RKO (cell line): ENCODE data around the gene MEIOSIN.
A peak's percentile ranks its signal among the peaks of the same experiment; 100 is the strongest.
"Not testable (repeated sequence)": the region's sequence is repeated elsewhere in the genome, so short reads cannot be mapped to it uniquely, and the experiment has no call there.

ENCODE experiments used
- DNase-seq: peaks from one replicate; pipeline ENCODE4 v3.0.0-alpha.2; 2016; ENCODE audit warnings: low spot score

Gene MEIOSIN

GRCh38 chr19:45780448-45781213, 47.4 kb downstream of the MEIOSIN start:
- no peak for DNase-seq

- peak; percentile 43 for DNase-seq
These were observed 48.2 kb downstream of the MEIOSIN start for GRCh38 chr19:45781214-45782161.

DNA sequence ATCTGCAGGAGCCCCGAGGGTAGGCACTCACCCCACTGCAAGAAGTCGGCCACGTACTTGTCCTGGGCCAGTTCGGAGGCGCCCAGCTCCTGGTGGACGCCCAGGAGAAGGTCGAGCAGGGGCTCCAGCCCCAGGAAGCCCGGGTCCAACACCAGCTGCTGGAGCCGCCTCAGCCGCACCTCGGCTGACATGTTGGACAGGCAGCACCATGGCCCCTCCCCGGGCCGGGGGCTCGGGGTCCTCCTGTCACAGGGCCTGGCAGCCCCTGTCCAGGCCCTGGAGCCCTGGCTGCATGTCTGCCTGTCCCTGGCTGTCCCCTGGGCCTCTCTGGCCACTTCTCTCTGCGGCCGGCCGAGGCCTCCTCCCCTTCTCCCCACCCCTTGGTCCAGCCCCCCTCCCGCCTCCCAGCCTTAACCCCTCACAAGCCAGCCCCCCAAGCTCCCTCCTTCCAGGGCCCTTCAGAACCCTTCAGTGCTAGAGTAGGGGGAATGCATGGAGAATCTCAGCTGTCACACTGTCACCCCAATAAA, 49.0 kb downstream of the MEIOSIN start, which contains the start of gene DMPK:
Gene DMPK (minus strand): TSS at position 329 of the 530 bp plus-strand sequence. CDS start 138 bp downstream, at position 191.
- no peak for DNase-seq

GRCh38 chr19:45782820-45783785, 49.9 kb downstream of the MEIOSIN start:
- no peak for DNase-seq

- DNase-seq: no peak
These were observed 50.9 kb downstream of the MEIOSIN start for GRCh38 chr19:45784096-45784495.

DNA sequence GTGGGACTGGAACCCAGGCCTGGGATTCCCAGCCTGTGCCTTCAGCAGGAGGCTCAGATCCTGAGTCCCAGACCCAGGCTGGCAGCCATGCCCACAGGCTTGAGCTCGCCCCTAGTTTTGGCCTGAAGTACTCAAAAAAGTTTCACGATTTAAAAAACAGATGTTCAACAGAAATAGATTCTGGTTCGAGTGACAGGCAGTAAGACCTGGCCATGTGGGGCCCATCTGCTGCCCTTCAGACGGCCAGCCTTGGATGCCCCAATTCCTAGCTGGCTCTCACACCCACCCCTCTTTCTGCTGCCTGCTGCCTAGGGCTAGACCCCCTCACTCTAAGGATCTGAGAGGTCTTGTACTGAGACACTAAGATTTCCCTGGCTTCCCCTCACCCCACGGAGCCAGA, 51.9 kb downstream of the MEIOSIN start:
- no peak for DNase-seq

DNA sequence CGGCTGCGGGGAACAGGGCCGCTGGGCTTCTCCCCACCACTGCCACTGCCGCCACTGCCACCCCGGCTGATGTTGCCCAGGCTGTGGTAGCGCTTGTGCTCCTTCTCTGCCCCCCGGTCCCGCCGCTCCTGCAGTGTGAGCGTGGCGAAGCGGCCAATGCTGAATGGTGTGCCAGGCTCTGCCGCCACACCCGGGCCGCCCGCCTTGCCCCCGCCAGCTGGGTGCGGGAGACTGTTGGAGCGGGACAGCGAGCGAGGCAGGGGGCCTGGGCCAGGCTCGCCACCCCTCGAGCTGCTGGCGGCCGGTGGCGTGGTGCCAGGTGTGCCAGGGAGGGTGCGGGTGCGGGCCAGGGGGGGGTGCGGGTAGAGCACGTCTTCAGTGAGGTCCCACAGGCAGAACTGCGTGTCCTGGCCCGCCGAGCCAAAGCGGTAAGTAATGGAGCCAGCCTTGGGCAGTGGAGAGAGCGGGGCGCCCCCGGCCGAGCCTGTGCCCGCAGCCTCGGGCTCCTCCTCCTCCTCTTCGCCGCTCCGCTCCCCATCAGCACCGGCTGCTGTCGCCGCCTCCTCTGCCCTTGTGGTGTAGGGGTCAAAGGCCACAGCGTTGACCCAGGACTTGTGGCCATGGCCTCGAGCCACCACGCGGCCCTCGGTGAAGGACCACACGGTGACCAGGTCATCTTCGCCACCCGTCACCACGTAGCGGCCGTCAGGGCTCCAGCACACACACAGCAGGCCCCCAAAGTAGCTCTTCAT, 52.7 kb downstream of the MEIOSIN start:
- no peak for DNase-seq

GRCh38 chr19:45786533-45786894, 53.3 kb downstream of the MEIOSIN start:
- DNase-seq: no peak

DNA sequence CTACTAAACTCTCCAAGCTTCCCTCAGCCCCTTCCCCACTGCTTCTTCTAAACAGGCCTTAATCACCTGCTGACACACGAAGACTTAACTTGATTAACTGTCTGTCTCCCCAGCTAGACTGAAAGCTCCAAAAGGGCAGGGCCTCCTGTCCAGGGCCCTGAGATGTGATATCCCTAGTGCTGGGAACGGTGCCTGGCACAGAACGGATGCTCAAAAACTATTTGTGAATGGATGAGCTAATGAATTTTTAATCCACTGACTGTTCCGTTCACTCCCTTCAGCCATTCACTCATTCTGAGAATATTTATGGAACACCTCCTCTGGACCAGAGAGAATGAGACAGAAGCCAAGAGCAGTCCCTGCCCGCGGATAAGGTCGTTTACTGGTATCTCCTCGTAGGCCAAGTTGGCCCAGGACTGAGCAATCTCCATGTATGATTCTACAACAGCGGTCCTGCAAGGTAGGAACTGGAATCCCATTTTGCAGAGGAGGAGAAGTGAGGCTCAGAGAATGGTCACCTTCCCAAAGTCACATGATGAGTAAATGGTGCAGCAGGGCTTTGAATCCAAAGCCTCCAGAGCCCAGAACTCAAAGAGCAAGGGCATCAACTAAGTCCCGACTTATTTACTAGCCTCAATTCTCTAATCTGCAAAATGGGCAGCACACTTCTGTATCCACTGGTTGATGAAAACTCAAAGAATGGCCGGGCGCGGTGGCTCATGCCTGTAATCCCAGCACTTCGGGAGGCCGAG, 56.0 kb downstream of the MEIOSIN start:
- no peak for DNase-seq

DNA sequence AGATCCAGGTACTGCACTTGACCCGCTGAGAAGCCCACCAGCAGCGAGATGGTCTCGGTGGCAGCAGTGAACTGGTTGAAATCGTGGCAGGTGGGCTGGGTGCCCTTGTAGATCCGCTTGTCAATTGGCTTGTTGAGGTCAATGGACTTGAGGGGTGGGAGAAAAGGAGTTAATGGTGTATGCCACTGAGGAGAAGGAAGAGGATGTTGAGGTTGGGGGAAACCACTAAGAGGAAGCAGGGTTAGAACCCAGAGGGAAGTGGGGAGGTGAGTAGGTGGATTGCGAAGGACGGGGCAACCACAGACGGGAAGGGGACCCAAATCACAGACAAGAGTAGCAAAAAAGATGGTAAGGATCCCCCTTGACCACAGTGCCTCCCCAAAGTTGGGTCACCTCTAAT, 57.7 kb downstream of the MEIOSIN start:
- no peak for DNase-seq

DNA sequence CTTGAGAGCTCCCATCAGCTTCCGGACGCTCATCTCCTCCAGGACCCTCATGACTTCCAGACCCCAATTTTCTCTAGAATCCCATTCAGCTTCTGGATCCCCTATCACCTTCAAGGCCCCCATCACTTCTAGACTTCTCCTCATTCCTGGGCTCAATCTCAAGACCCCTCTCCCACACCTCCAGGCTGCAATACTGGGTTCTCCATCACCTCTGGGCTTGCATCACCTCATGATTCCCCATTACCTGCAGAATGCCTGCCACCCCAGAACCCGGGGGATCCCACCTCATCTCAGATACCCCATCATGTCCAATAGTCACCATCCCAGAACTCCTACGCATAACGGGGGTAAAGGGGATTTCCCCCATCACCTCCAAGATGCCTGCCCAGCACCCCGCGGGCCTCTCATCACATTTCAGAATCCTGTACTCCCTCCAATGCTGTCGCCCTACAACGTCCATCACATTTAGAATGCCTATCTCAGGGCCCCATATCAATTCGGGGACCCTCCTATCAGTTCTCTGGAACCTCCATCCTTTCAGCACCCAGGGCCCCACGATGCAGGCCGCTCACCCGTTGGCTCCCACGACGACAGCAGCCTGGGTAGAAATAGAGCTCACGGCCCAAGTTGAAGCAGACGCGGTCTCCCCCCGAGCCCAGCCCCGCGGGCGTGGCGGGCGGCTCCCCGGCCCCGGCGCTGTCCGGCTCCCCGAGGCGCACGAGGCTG, 58.7 kb downstream of the MEIOSIN start:
- DNase-seq: no peak

DNA sequence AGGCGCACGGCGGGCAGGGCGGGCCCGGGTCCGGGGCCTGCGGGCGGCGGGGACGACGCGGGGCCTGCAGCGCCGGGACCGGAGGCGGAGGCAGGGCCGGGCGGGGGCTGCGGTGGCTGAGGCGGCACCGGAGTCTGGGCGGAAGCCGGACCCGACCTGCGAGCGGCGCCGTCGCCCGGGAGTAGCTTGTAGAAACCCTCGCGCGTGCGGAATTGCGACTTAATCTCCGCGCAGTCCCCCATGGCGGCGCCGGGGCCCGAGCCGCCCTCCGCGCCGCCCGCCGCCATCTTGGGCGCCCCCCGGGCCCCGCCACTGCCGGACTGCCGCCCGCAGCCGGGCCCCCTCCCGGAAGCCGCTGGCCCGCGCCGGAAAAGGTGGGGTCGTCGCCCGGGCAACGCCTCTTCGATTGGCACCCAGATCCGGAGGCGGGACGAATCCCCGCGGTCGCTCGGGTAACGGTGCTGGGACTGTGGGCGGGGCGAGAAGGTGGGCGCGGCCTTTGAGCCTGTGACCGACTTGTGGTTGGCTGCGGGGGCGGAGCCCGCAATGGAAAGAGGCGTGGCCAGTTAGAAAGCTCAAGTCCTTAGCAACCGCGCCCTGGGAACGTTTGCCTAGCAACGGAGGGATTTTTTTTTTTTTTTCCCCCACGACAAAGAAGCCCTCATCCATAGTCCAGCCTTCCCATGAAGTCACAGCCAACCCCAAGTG, 59.4 kb downstream of the MEIOSIN start, which contains the start of gene DMWD:
Gene DMWD (minus strand): TSS at position 376 of the 708 bp plus-strand sequence. CDS start 89 bp downstream, at position 287.
- peak; percentile 98 for DNase-seq

DNA sequence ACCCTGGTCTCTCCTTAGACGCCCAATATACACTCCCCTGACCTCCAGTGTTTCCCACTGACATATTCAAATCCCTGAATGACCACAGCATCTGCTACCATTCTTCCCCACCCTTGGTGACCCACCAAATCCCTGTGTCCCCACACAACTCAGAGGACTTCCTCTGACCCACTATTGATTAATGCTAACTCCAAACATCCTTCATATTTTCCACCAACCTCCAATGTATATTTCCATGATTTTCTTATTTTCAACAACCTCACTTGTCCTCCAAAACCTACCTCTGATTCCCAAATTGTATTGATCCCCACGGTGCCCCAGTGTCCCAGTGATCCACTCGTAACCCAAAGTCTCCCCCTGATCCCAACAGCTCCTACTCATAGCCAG, 59.9 kb downstream of the MEIOSIN start:
- DNase-seq: no peak

DNA sequence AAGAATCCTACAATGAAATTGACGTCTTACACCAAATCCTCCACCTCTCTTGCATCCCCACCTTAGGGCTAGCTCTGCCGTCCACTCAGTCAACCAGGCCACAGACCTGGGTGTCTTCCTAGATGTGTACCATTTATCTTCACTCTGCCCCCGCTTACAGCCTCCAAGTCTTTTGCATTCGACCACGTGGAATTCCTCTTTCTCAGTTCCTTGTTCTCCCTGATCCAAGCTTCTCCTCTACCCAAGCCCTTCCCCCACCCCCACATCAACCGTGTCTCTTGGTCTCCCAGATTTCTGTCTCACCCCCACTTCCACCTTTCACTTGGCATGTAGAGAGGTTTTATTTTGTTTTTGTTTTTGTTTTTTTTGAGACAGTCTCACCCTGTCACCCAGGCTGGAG, 60.6 kb downstream of the MEIOSIN start:
- DNase-seq: no peak

DNA sequence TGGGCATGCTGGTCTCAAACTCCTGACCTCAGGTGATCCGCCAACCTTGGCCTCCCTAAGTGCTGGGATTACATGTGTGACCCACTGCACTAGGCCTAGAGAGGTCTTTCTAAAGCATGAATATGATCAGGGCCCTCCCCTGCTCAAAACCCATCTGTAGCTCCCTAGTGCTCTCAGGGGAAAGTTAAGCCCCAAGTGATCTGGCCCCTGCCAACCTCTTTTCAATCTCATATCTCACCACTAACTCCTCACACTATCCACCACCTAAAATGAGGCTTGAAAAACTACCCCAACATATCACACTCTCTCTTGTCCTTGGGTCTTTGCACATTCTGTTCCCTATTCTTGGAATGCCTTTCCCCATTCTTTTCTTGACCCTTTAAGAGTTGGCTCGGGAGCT, 61.4 kb downstream of the MEIOSIN start:
- no peak for DNase-seq

DNA sequence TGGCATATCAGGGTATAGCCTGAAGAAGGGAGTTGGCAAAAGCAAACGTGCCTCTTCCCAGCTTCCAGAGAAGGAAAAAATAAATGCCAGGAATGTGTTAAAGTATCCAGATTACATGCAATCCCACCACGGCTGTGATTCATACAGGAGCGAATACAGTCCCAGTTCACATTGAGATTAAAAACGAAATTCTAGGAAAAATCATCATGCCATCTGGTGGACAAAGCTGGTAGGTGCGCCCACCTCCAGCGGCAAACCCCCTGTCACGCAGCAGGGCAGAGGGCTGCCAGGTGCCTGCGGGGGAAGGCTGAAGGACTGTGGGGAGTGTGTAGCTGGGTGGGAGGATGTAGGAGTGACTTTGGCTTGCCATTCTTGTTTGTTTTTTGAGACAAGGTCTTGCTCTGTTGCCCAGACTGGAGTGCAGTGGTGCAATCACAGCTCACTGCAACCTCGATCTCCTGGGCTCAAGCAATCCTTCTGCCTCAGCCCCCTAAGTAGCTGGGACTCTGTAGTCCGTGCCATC, 65.8 kb downstream of the MEIOSIN start:
- DNase-seq: peak; percentile 75

DNA sequence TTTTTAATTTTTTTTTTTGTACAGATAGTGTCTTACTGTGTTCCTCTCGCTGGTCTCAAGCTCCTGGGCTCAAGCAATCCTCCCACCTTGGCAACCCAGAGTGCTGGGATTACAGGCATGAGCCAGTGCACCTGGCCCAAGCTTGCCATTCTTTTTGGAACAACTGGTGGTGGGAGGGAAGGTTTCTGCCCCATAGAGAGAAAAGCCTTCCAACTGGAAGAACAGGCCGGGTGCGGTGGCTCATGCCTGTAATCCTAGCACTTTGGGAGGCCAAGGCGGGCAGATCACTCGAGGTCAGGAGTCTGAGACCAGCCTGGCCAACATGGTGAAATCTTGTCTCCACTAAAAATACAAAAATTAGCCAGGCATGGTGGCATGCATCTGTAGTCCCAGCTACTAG, 66.3 kb downstream of the MEIOSIN start:
- DNase-seq: not testable (repeated sequence)

DNA sequence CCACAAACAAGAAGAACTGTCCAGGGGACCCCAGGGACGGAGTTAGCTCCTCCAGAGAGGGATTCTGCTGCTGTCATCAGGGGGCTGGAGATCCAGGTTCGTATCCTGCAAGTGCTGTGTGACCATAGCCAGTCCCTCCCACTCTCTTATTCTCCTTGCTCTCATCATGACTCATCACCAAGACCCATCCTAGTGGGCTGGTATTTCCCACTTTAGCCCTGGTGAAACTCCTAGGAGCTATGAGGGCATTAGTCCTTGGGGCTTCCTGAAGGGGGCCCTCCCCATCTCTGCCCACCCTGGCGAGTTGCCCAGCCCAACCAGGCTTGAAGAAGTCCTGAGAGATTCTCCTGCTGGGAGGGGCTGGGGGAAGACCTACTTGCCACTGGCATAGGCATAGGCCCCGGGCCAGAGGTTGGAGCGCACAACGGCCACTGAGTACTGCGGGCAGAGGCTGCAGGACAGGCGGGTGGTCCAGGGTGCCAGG, 66.9 kb downstream of the MEIOSIN start:
- DNase-seq: peak; percentile 49
